HAP-1 (cell line): ENCODE data around the gene ZNF668.

Source experiments
- DNase-seq, 2 experiments: peaks; one replicate each; pipeline ENCODE4 v3.0.0-alpha.2; 2016 to 2020; ENCODE audit warnings: low spot score in 2 of 2
- H3K27me3 ChIP-seq: fragments of 250-450 bp; sonication (Bioruptor Pico); 2 replicates; pipeline ENCODE4 v1.5.1; 2020; ENCODE audit warnings: low read depth, mild to moderate bottlenecking, moderate library complexity
- H3K36me3 ChIP-seq: fragments of 250-450 bp; sonication (Bioruptor Pico); replicated peaks from 2 replicates; pipeline ENCODE4 v1.5.1; 2020; ENCODE audit warnings: mild to moderate bottlenecking
- H3K4me1 ChIP-seq: fragments of 250-450 bp; sonication (Bioruptor Pico); 2 replicates; pipeline ENCODE4 v1.5.1; 2020; ENCODE audit warnings: mild to moderate bottlenecking
- H3K4me3 ChIP-seq: fragments of 250-450 bp; sonication (Bioruptor Pico); 2 replicates; pipeline ENCODE4 v1.5.1; 2020; ENCODE audit warnings: mild to moderate bottlenecking, moderate library complexity
- H3K9me3 ChIP-seq: fragments of 250-450 bp; sonication (Bioruptor Pico); 2 replicates; pipeline ENCODE4 v1.5.1; 2020; ENCODE audit warnings: mild to moderate bottlenecking, moderate library complexity
- in situ Hi-C: fragments of 300-500 bp; cut with MboI; formaldehyde crosslinking; loops from 3 replicates; pipeline ENCODE4 v1.14.3; 2020; ENCODE audit warnings: low sequenced_read_pairs, inconsistent platforms, mixed read lengths

ZNF668 gene

GRCh38 chr16:31090540-31090939 is 16.5 kb upstream of the ZNF668 start:
- Histone ChIP-seq H3K27me3 (no peaks in the 10 kb centered on the region), H3K9me3 (no peaks in the 10 kb centered on the region), H3K4me1 (0 out of 2 replicates have a peak, but pooled peaks cover 2% of the 10 kb centered on the region), H3K36me3 (peaks cover 27% of the 10 kb centered on the region), H3K4me3 (no peak overlapping the region)
- DNase-seq = no peak
- in situ Hi-C loops = no loop called here

- Histone ChIP-seq H3K4me1 (0 out of 2 replicates have a peak, but pooled peaks cover 2% of the 10 kb centered on the region), H3K4me3 (no peak overlapping the region), H3K27me3 (no peaks in the 10 kb centered on the region), H3K9me3 (no peaks in the 10 kb centered on the region), H3K36me3 (peaks cover 26% of the 10 kb centered on the region)
- no peak for DNase-seq
- in situ Hi-C loops = no loop called here
Observed at GRCh38 chr16:31089199-31089598, 15.2 kb upstream of the ZNF668 start.

GRCh38 chr16:31088459-31089183 is 14.6 kb upstream of the ZNF668 start, which contains the start of gene PRSS53:
Gene PRSS53, minus strand, starts transcription at chr16:31088943. Its CDS starts 134 bp downstream, at chr16:31088809.
- Histone ChIP-seq H3K4me1 (0 out of 2 replicates have a peak, but pooled peaks cover 2% of the 10 kb centered on the region), H3K36me3 (peaks cover 30% of the 10 kb centered on the region), H3K4me3 (no peak within 1 kb of the TSS), H3K9me3 (no peaks in the 10 kb centered on the region), H3K27me3 (no peaks in the 10 kb centered on the region)
- in situ Hi-C loops = no loop called here
- no peak for DNase-seq

DNA sequence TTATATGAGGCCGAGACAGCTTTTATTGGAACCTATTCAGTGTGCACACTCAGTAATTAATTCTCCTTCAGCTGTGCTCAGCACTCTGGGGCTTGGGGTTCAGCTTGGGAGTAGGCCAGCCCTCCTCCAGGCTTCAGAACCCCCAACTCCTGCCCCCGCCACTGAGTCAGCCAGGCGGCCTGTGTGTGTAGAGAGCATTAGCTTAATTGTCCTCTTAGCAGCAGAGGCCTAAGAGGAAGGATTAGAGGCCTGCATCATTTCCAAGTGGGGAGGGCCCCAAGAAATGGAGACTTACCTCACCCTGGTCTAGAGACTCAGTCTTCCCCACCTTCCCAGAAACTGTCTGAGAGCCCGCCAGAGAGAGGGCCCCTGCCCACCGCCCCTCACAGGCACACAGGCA is 13.9 kb upstream of the ZNF668 start:
- no peak for DNase-seq
- Histone ChIP-seq H3K4me1 (0 out of 2 replicates have a peak, but pooled peaks cover 2% of the 10 kb centered on the region), H3K36me3 (peaks cover 30% of the 10 kb centered on the region), H3K27me3 (no peaks in the 10 kb centered on the region), H3K9me3 (no peaks in the 10 kb centered on the region), H3K4me3 (no peak overlapping the region)
- in situ Hi-C loops = no loop called here

DNA sequence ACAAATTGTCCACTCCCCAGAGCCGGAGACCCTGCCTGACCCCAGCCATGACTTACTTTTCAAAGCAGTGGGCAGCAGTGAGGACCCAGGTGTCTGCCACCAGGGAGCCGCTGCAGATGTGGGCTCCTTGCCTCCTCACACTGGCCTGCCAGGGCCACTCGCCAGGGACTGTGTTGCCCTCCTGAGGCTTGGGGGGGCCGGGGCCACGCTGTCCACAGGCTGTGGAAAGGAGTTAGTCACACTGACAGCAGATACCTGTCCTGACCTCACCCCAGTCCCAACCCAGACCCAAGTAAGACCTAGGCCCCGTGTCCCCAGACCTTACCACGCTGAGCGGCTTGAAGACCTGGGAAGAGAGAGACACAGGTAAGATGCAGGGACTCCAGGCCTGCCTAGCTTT is 13.4 kb upstream of the ZNF668 start:
- in situ Hi-C loops = no loop called here
- no peak overlapping the region for H3K4me3 ChIP-seq
- H3K27me3 ChIP-seq = no peaks in the 10 kb centered on the region
- peaks cover 30% of the 10 kb centered on the region for H3K36me3 ChIP-seq
- no peak for DNase-seq
- no peaks in the 10 kb centered on the region for H3K9me3 ChIP-seq
- H3K4me1 ChIP-seq = no peaks in the 10 kb centered on the region

GRCh38 chr16:31086629-31086906 is 12.5 kb upstream of the ZNF668 start:
- in situ Hi-C loops = no loop called here
- Histone ChIP-seq H3K9me3 (no peaks in the 10 kb centered on the region), H3K36me3 (peaks cover 32% of the 10 kb centered on the region), H3K27me3 (no peaks in the 10 kb centered on the region), H3K4me3 (no peak overlapping the region), H3K4me1 (no peaks in the 10 kb centered on the region)
- DNase-seq = no peak

- H3K36me3 ChIP-seq = peaks cover 32% of the 10 kb centered on the region
- DNase-seq = no peak
Observed at GRCh38 chr16:31085873-31086628, 12.0 kb upstream of the ZNF668 start.

GRCh38 chr16:31085411-31085810 is 11.4 kb upstream of the ZNF668 start:
- H3K27me3 ChIP-seq = no peaks in the 10 kb centered on the region
- in situ Hi-C loops = no loop called here
- DNase-seq = no peak
- no peaks in the 10 kb centered on the region for H3K9me3 ChIP-seq
- no peak overlapping the region for H3K4me3 ChIP-seq
- H3K4me1 ChIP-seq = no peaks in the 10 kb centered on the region
- H3K36me3 ChIP-seq = peaks cover 32% of the 10 kb centered on the region

More at GRCh38 chr16:31085873-31086628, 12.0 kb upstream of the ZNF668 start:
- no peak overlapping the region for H3K4me3 ChIP-seq
- H3K27me3 ChIP-seq = no peaks in the 10 kb centered on the region
- H3K9me3 ChIP-seq = no peaks in the 10 kb centered on the region
- H3K4me1 ChIP-seq = no peaks in the 10 kb centered on the region
- in situ Hi-C loops = no loop called here

- no peak for DNase-seq
- Histone ChIP-seq H3K27me3 (no peaks in the 10 kb centered on the region), H3K36me3 (peaks cover 36% of the 10 kb centered on the region), H3K4me1 (no peaks in the 10 kb centered on the region), H3K4me3 (no peak overlapping the region), H3K9me3 (no peaks in the 10 kb centered on the region)
- in situ Hi-C loops = no loop called here
Observed at GRCh38 chr16:31084584-31085302, 10.7 kb upstream of the ZNF668 start.

GRCh38 chr16:31083981-31084380 is 9.9 kb upstream of the ZNF668 start:
- in situ Hi-C loops = no loop called here
- peaks cover 39% of the 10 kb centered on the region for H3K36me3 ChIP-seq
- no peaks in the 10 kb centered on the region for H3K4me1 ChIP-seq
- no peaks in the 10 kb centered on the region for H3K9me3 ChIP-seq
- no peaks in the 10 kb centered on the region for H3K27me3 ChIP-seq
- no peak overlapping the region for H3K4me3 ChIP-seq
- DNase-seq = no peak

DNA sequence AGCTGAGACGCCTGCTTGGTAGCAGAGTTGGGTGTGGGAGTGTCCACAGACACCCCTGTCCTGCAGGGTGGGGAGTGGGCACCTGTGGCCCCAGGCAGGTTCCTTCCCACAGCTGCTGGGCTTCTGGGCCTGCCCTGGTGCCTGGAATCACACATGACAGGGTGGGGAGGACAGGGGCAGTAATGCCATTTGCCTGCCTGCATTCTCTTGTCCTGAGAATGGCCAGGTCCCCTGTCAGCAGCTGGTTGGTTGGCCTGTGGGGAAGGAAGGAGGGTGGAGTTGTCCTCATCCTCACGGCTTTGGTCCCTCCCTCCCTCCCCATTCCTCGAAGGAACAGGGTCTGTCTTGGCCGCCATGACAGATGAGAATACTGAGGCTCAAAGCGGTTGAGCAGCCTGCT is 9.5 kb upstream of the ZNF668 start:
- H3K36me3 ChIP-seq = peaks cover 39% of the 10 kb centered on the region
- in situ Hi-C loops = no loop called here
- H3K9me3 ChIP-seq = no peaks in the 10 kb centered on the region
- no peak for DNase-seq
- no peaks in the 10 kb centered on the region for H3K27me3 ChIP-seq
- H3K4me3 ChIP-seq = no peak overlapping the region
- no peaks in the 10 kb centered on the region for H3K4me1 ChIP-seq

DNA sequence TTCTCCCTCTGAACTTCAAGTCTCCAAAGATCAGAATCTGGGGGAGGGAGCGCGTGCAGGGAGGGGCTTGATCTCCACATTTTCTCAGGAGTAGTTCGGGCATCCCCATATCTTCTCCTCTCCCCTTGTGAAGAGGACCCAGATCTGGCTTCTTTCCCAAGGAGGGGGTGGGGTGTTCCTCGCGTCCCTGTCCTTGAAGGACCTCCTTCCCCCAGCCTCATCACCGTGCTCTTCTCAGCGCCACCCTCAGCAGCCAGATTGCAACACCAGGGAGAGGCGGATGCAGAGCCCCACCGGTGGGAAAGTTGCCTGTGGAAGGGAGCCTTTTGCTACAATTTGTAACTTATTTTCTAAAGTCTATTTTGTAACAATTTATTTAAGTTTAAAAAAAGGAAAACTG is 9.0 kb upstream of the ZNF668 start:
- no peaks in the 10 kb centered on the region for H3K9me3 ChIP-seq
- H3K4me1 ChIP-seq = no peaks in the 10 kb centered on the region
- in situ Hi-C loops = no loop called here
- H3K4me3 ChIP-seq = no peak overlapping the region
- H3K27me3 ChIP-seq = no peaks in the 10 kb centered on the region
- no peak for DNase-seq
- H3K36me3 ChIP-seq = peaks cover 38% of the 10 kb centered on the region

DNA sequence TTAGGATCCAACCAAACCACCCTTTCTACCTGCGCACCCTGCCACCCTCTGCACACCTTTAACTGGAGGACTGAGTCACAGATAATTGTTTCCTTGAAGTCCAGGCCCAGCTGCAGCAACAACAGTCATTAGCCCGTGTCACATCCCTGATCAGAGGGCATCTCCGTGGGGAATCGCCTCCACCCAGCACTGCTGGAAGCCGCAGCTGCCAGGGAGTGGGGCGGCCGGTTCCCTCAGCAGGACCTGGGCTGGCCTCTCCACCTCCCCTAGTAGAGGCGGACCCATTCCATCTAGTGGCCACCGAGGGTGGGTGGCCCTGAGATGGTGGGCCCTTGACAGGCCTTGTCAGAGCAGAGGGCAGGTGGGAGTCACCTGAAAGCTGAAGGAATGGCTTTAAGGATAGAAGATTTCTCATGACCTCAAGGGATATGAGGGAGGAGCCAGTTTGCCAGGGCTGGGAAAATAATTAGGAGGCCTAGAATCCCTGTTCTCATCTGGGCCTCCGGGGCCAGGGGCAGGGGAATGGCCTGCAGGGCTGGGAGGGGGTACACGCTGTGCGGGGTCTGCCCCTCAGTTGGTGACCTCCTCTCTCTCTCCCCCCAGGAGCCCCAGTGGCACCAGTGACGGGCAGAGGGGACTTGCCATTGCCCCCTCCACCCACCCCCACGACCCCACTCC is 8.5 kb upstream of the ZNF668 start:
- Histone ChIP-seq H3K4me3 (no peak overlapping the region), H3K4me1 (no peaks in the 10 kb centered on the region), H3K9me3 (no peaks in the 10 kb centered on the region), H3K36me3 (peaks cover 42% of the 10 kb centered on the region), H3K27me3 (no peaks in the 10 kb centered on the region)
- in situ Hi-C loops = no loop called here
- DNase-seq = no peak
